HCT116 (cell line): ENCODE measurements around the gene ADAM19. TPM values are rescaled to one million over a fixed set of nuclear protein-coding genes. Genes with fewer than 3 reads are reported as not detected.

Experiments used
- ATAC-seq: fragments of 200-7000 bp; cut with Tn5 transposase; 2 replicates; pipeline ENCODE4 v1.9.1; 2020; ENCODE audit warnings: mild to moderate bottlenecking, moderate library complexity
- BruUV-seq: library from RNA; stranded (reverse); fragments of 400-500 nt; replicated peaks from 2 replicates; lab custom pipeline; 2021; lab: Mats Ljungman, UMichigan
- CTCF ChIA-PET: fragments of 300-600 bp; sonication (Branson Sonifier 250); formaldehyde crosslinking; loops from one replicate; lab custom pipeline; 2021; ENCODE audit warnings: antibody characterized with exemption; lab: Charles Lee
- POLR2A ChIA-PET: fragments of 300-600, 350-600 bp; sonication (Branson Sonifier 250); formaldehyde crosslinking; loops from one replicate; lab custom pipeline; 2021; ENCODE audit warnings: antibody characterized with exemption; lab: Charles Lee
- RAD21 ChIA-PET, 2 experiments: fragments of 300-600 bp; sonication (Branson Sonifier 250); formaldehyde crosslinking; loops; one replicate each; lab custom pipeline; 2023; ENCODE audit warnings: low total read pairs in 2 of 2; ENCODE audit not compliant: uncharacterized antibody in 2 of 2, unreplicated experiment in 2 of 2, low non-redundant PET in 1 of 2; lab: Charles Lee
- DNase-seq: peaks from one replicate; pipeline ENCODE4 v3.0.0-alpha.2; 2010; ENCODE audit warnings: low read depth, low spot score
- H2AFZ ChIP-seq: fragments of 200-600 bp; shearing (Covaris generic), sonication (generic); 2 replicates; pipeline ENCODE4 v1.6.1; 2017; ENCODE audit warnings: low read depth, mixed run types, mixed read lengths, antibody characterized with exemption, low read length; ENCODE audit not compliant: poor library complexity, severe bottlenecking
- H3K27ac ChIP-seq: 2 replicates; pipeline ENCODE4 v1.5.1; 2012; ENCODE audit warnings: low read depth, low read length
- H3K27me3 ChIP-seq: fragments of 200-600 bp; sonication (generic); 2 replicates; pipeline ENCODE4 v1.6.1; 2016; ENCODE audit warnings: mixed run types, low read length, mixed read lengths; ENCODE audit not compliant: insufficient read depth
- H3K36me3 ChIP-seq, 2 experiments: fragments of 200-500 bp in 1 of 2; fragments of 200-600 bp in 1 of 2; sonication (Bioruptor generic) in 1 of 2; sonication (generic) in 1 of 2; 2 replicates each; pipeline versions ENCODE4 v1.5.1 to v1.6.1; 2014 to 2016; ENCODE audit warnings: low read length in 2 of 2, inconsistent platforms in 1 of 2, mixed read lengths in 1 of 2, mixed run types in 1 of 2; ENCODE audit not compliant: insufficient read depth in 2 of 2, control insufficient read depth in 1 of 2
- H3K4me1 ChIP-seq, 2 experiments: fragments of 200-600 bp in 1 of 2; sonication (generic) in 1 of 2; 2 replicates each; pipeline versions ENCODE4 v1.5.1 to v1.6.1; 2012 to 2017; ENCODE audit warnings: low read length in 2 of 2, inconsistent platforms in 1 of 2, mild to moderate bottlenecking in 1 of 2, mixed read lengths in 1 of 2, mixed run types in 1 of 2, moderate library complexity in 1 of 2; ENCODE audit not compliant: insufficient read depth in 2 of 2, control insufficient read depth in 1 of 2
- H3K4me2 ChIP-seq: fragments of 200-600 bp; sonication (generic); 2 replicates; pipeline ENCODE4 v1.6.1; 2017; ENCODE audit warnings: mixed run types, low read length, mixed read lengths
- H3K4me3 ChIP-seq, 2 experiments: fragments of 200-600 bp in 1 of 2; sonication (generic) in 1 of 2; replicated peaks in 1 of 2; 2 replicates each; pipeline ENCODE4 v1.5.1; 2011 to 2016; ENCODE audit warnings: low read length in 2 of 2, control low read depth in 1 of 2, low read depth in 1 of 2, mild to moderate bottlenecking in 1 of 2, mixed read lengths in 1 of 2, mixed run types in 1 of 2
- H3K79me2 ChIP-seq: fragments of 200-600 bp; sonication (generic); 2 replicates; pipeline ENCODE4 v1.6.1; 2017; ENCODE audit warnings: mild to moderate bottlenecking, mixed run types, low read length, moderate library complexity, mixed read lengths; ENCODE audit not compliant: insufficient read depth
- H3K9ac ChIP-seq: fragments of 200-600 bp; sonication (generic); 2 replicates; pipeline ENCODE4 v1.6.1; 2016; ENCODE audit warnings: low read length, mixed read lengths
- H3K9me2 ChIP-seq: fragments of 200-600 bp; sonication (generic), shearing (Covaris generic); 2 replicates; pipeline ENCODE4 v1.6.1; 2017; ENCODE audit warnings: mixed run types, mild to moderate bottlenecking, moderate library complexity; ENCODE audit not compliant: insufficient read depth
- H3K9me3 ChIP-seq, 2 experiments: fragments of 200-500 bp in 1 of 2; fragments of 200-600 bp in 1 of 2; sonication (Bioruptor generic) in 1 of 2; sonication (generic) in 1 of 2; 2 replicates each; pipeline ENCODE4 v1.6.1; 2014 to 2017; ENCODE audit warnings: low read length in 2 of 2, mixed read lengths in 2 of 2, inconsistent platforms in 1 of 2, low read depth in 1 of 2, mild to moderate bottlenecking in 1 of 2, mixed run types in 1 of 2, moderate library complexity in 1 of 2; ENCODE audit not compliant: control insufficient read depth in 1 of 2, insufficient read depth in 1 of 2
- H4K20me1 ChIP-seq: fragments of 200-600 bp; sonication (generic), shearing (Covaris generic); 2 replicates; pipeline ENCODE4 v1.6.1; 2017; ENCODE audit warnings: mixed run types, mild to moderate bottlenecking, moderate library complexity; ENCODE audit not compliant: insufficient read depth
- ATF3 ChIP-seq: IDR thresholded peaks from 2 replicates; pipeline ENCODE4 v1.6.1; 2012
- CBX3 ChIP-seq: IDR thresholded peaks from 2 replicates; pipeline ENCODE4 v1.6.1; 2012; ENCODE audit warnings: low read depth
- EZH2 ChIP-seq: fragments of 200-600 bp; sonication (generic); IDR thresholded peaks from 2 replicates; pipeline ENCODE4 v1.6.1; 2017; ENCODE audit warnings: antibody characterized with exemption, mixed run types
- POLR2AphosphoS5 ChIP-seq: IDR thresholded peaks from 2 replicates; pipeline ENCODE4 v1.6.1; 2011; ENCODE audit warnings: mild to moderate bottlenecking, low read depth, low read length, moderate library complexity
- SP1 ChIP-seq: IDR thresholded peaks from 2 replicates; pipeline ENCODE4 v1.6.1; 2012; ENCODE audit warnings: low read depth
- SRF ChIP-seq: IDR thresholded peaks from 2 replicates; pipeline ENCODE4 v1.6.1; 2012; ENCODE audit warnings: low read depth
- ZNF274 ChIP-seq: fragments of 200-500 bp; sonication (Bioruptor generic); IDR thresholded peaks from 2 replicates; pipeline ENCODE4 v1.6.1; 2014; ENCODE audit warnings: mild to moderate bottlenecking, low read depth, low read length, inconsistent platforms
- intact Hi-C: fragments of 100-400 bp; cut with micrococcal nuclease; formaldehyde crosslinking; loops from 2 replicates; pipeline ENCODE4 v1.10.0; 2022
- total RNA-seq: library from RNA; stranded (reverse); gene quantifications from one replicate; pipeline ENCODE4 v1.2.1, GENCODE V29; 2021; ENCODE audit not compliant: unreplicated experiment
- TF ChIP-seq, protein P1 (sequence below): IDR thresholded peaks from 2 replicates; pipeline ENCODE4 v1.6.1; 2012
- TF ChIP-seq, protein P2 (sequence below): IDR thresholded peaks from 2 replicates; pipeline ENCODE4 v1.6.1; 2011; ENCODE audit warnings: mild to moderate bottlenecking, low read length, moderate library complexity; ENCODE audit not compliant: insufficient replicate concordance; ENCODE audit errors: extremely low read depth

Gene ADAM19
- total RNA-seq, 1 experiment from 2014 or later = 77.3 TPM

DNA sequence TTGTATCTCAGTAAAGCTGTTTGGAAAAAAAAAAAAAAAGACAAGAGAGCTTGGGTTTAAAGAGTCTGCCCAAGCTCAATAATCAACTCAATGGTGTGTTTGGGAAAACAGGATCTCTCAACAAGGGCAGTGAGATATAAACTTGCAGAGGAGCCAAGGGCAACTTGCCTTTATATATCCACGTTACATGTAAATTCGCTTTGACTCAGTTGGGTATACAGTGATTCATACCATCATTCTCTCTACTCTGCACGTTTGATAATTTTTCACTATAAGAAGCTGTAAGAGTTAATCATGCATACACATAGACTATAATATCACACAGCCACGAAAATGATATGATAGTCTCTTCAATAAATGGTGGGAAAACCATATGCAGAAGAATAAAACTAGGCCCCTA lies 24.9 kb downstream of the ADAM19 start:
- no TSS peak for BruUV-seq
- intact Hi-C loops = no loop called here
- Histone ChIP-seq H3K27me3 (no peaks in the 10 kb centered on the region), H3K36me3 (no peaks in the 10 kb centered on the region), H2AFZ (no peak overlapping the region), H3K9me3 (no peaks in the 10 kb centered on the region), H4K20me1 (no peaks in the 10 kb centered on the region), H3K79me2 (peaks cover 94% of the 10 kb centered on the region), H3K9me2 (no peaks in the 10 kb centered on the region), H3K4me2 (no peak overlapping the region), H3K27ac (no peak overlapping the region), H3K4me1 (peaks cover 12 to 44% of the 10 kb centered on the region in 2 experiments; a peak in 2 of 4 replicates), H3K4me3 (no peak overlapping the region), H3K9ac (no peak overlapping the region)
- ATAC-seq (no peak), DNase-seq (no peak)
- ChIA-PET POLR2A (no interaction called here), RAD21 (no interaction called here), CTCF (no interaction called here)
- TF ChIP-seq SRF (no peak), EZH2 (no peak), ZNF274 (no peak), ATF3 (no peak), CBX3 (no peak), SP1 (no peak), POLR2AphosphoS5 (no peak)
- TF ChIP-seq, protein P1, sequence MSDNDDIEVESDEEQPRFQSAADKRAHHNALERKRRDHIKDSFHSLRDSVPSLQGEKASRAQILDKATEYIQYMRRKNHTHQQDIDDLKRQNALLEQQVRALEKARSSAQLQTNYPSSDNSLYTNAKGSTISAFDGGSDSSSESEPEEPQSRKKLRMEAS = no peak
- TF ChIP-seq, protein P2, sequence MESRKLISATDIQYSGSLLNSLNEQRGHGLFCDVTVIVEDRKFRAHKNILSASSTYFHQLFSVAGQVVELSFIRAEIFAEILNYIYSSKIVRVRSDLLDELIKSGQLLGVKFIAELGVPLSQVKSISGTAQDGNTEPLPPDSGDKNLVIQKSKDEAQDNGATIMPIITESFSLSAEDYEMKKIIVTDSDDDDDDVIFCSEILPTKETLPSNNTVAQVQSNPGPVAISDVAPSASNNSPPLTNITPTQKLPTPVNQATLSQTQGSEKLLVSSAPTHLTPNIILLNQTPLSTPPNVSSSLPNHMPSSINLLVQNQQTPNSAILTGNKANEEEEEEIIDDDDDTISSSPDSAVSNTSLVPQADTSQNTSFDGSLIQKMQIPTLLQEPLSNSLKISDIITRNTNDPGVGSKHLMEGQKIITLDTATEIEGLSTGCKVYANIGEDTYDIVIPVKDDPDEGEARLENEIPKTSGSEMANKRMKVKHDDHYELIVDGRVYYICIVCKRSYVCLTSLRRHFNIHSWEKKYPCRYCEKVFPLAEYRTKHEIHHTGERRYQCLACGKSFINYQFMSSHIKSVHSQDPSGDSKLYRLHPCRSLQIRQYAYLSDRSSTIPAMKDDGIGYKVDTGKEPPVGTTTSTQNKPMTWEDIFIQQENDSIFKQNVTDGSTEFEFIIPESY = no peak
